Colonic mucosa (tissue), 4 donors: Measurements from ENCODE around the gene PPP6R2. TPM values are rescaled to one million over a fixed set of nuclear protein-coding genes. Genes with fewer than 3 reads are reported as not detected.

ENCODE experiments used
- DNase-seq: peaks from one replicate; pipeline ENCODE4 v3.0.0-alpha.2; 2020
- H3K27ac ChIP-seq: fragments of 200-600 bp; one replicate; pipeline ENCODE4 v1.8.0; 2021
- H3K27me3 ChIP-seq: fragments of 200-600 bp; one replicate; pipeline ENCODE4 v1.8.0; 2021
- H3K36me3 ChIP-seq: fragments of 200-600 bp; one replicate; pipeline ENCODE4 v1.8.0; 2021
- H3K4me1 ChIP-seq: fragments of 200-600 bp; one replicate; pipeline ENCODE4 v1.8.0; 2021; ENCODE audit warnings: mild to moderate bottlenecking
- H3K4me3 ChIP-seq: fragments of 200-600 bp; one replicate; pipeline ENCODE4 v1.8.0; 2021
- H3K9ac ChIP-seq, 2 donors: one replicate each; pipeline ENCODE4 v1.7.0; 2013; ENCODE audit warnings: control low read depth in 2 of 2, low read depth in 2 of 2, low read length in 2 of 2
- H3K9me3 ChIP-seq: fragments of 200-600 bp; one replicate; pipeline ENCODE4 v1.8.0; 2021
- CTCF ChIP-seq: fragments of 200-600 bp; IDR thresholded peaks from one replicate; pipeline ENCODE4 v1.8.0; 2022; ENCODE audit warnings: antibody characterized with exemption, mild to moderate bottlenecking
- intact Hi-C: fragments of 100-400 bp; cut with DNase I; formaldehyde crosslinking; loops from one replicate; pipeline ENCODE4 v1.14.1; 2022
- total RNA-seq, 2 donors: library from RNA; stranded (reverse); fragmentation: NEBNext Ultra II Directional in 1 of 2; extraction: Animal tissue kit (Norgen Biotek cat#: 25700) in 1 of 2; gene quantifications; one replicate each; pipeline ENCODE4 v1.2.1, GENCODE V29; 2021
- donor health status: healthy.
- donor health status: DM: no; HTN: no; CAD: no.
- donor health status: DM: no; HTN: no; CAD: no.

Gene PPP6R2
- total RNA-seq, 2 donors from 2014 or later: 34.1 to 55.9 TPM

- peaks cover 46% of the 10 kb centered on the region for H3K36me3 ChIP-seq
- intact Hi-C loops: no loop called here
- no peak for DNase-seq
- no peak overlapping the region for H3K9ac ChIP-seq
- no peak for TF ChIP-seq CTCF
- no peaks in the 10 kb centered on the region for H3K27me3 ChIP-seq
- no peak overlapping the region for H3K4me3 ChIP-seq
- no peaks in the 10 kb centered on the region for H3K9me3 ChIP-seq
- no peak overlapping the region for H3K27ac ChIP-seq
- H3K4me1 ChIP-seq: no peaks in the 10 kb centered on the region
Measured at GRCh38 chr22:50461536-50461935, 118.4 kb downstream of the PPP6R2 start.

- Histone ChIP-seq H3K36me3 (peaks cover 50% of the 10 kb centered on the region), H3K4me3 (no peak overlapping the region), H3K4me1 (no peaks in the 10 kb centered on the region), H3K27ac (no peak overlapping the region), H3K27me3 (no peaks in the 10 kb centered on the region), H3K9ac (no peak overlapping the region), H3K9me3 (no peaks in the 10 kb centered on the region)
- TF ChIP-seq CTCF: no peak
- intact Hi-C loops: no loop called here
- DNase-seq: no peak
Measured at GRCh38 chr22:50461979-50462540, 118.9 kb downstream of the PPP6R2 start.

GRCh38 chr22:50463188-50463900, 120.2 kb downstream of the PPP6R2 start:
- H3K27ac ChIP-seq: no peak overlapping the region
- H3K27me3 ChIP-seq: no peaks in the 10 kb centered on the region
- no peaks in the 10 kb centered on the region for H3K9me3 ChIP-seq
- no peaks in the 10 kb centered on the region for H3K4me1 ChIP-seq
- intact Hi-C loops: no loop called here
- peaks cover 53% of the 10 kb centered on the region for H3K36me3 ChIP-seq
- no peak for TF ChIP-seq CTCF
- no peak overlapping the region for H3K9ac ChIP-seq
- H3K4me3 ChIP-seq: no peak overlapping the region
- no peak for DNase-seq

- no peaks in the 10 kb centered on the region for H3K27me3 ChIP-seq
- no peak for DNase-seq
- intact Hi-C loops: no loop called here
- TF ChIP-seq CTCF: no peak
- no peak overlapping the region for H3K4me3 ChIP-seq
- H3K27ac ChIP-seq: no peak overlapping the region
- no peaks in the 10 kb centered on the region for H3K9me3 ChIP-seq
- H3K36me3 ChIP-seq: peaks cover 49% of the 10 kb centered on the region
- H3K9ac ChIP-seq: no peak overlapping the region
- peaks cover 5% of the 10 kb centered on the region for H3K4me1 ChIP-seq
Measured at GRCh38 chr22:50464451-50464850, 121.3 kb downstream of the PPP6R2 start.

- intact Hi-C loops: no loop called here
Measured at GRCh38 chr22:50465066-50465930, 122.2 kb downstream of the PPP6R2 start.

More at GRCh38 chr22:50465066-50465930, 122.2 kb downstream of the PPP6R2 start:
- no peak for TF ChIP-seq CTCF
- H3K9me3 ChIP-seq: no peaks in the 10 kb centered on the region
- H3K27me3 ChIP-seq: no peaks in the 10 kb centered on the region
- no peak overlapping the region for H3K4me3 ChIP-seq
- peaks cover 10% of the 10 kb centered on the region for H3K4me1 ChIP-seq
- no peak for DNase-seq
- H3K27ac ChIP-seq: no peak overlapping the region
- H3K36me3 ChIP-seq: peaks cover 49% of the 10 kb centered on the region
- H3K9ac ChIP-seq: no peak overlapping the region
